Measurements from ENCODE around the gene RCOR2.

RCOR2 gene

DNA sequence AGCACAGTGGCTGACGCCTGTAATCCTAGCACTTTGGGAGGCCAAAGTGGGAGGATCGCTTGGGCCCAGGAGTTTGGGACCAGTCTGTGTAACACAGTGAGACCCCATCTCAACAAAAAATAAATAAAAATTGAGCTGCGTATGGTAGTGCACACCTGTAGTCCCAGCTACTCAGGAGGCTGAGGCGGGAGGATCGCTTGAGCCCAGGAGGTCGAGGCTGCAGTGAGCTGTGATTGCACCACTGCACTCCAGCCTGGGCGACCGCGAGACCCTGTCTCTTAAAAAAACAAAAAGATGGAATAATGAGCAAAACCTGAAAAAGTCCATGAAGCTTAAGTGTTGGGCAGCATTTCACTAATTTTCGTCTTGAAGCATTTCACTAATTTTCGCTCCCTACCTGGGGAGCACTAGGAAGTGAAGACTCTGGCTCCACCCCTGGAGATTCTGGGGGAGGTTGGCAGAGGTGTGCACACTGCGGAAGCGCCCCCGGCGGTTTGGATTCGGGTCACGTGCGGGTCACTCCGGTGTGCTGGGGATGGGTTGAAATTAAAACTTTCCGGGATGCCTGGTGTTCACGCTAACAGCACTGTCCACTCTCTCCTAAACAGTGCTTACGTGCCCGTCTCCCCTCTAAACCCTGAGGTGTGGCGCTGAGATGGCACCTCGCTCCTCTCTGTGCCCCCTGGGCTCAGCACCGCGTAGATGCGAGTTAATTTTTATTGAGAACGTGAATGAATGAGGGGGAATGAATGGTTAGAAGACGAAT lies 20.9 kb upstream of the RCOR2 start:
- Histone ChIP-seq H3K4me1 (ENCODE audit: insufficient read depth, poor library complexity, severe bottlenecking) (peaks cover 4% of the 10 kb centered on the region), H3K27me3 (ENCODE audit: insufficient read depth, poor library complexity, severe bottlenecking) (no peaks in the 10 kb centered on the region), H3K27ac (ENCODE audit: poor library complexity, severe bottlenecking) (peak overlapping the region; percentile 70), H3K9me3 (ENCODE audit: severe bottlenecking) (no peaks in the 10 kb centered on the region), H3K36me3 (ENCODE audit: low read depth) (0 out of 2 replicates have a peak, but pooled peaks cover 2% of the 10 kb centered on the region), H3K4me3 (ENCODE audit: severe bottlenecking) (peak overlapping the region; percentile 59)
- TF ChIP-seq, protein P1, sequence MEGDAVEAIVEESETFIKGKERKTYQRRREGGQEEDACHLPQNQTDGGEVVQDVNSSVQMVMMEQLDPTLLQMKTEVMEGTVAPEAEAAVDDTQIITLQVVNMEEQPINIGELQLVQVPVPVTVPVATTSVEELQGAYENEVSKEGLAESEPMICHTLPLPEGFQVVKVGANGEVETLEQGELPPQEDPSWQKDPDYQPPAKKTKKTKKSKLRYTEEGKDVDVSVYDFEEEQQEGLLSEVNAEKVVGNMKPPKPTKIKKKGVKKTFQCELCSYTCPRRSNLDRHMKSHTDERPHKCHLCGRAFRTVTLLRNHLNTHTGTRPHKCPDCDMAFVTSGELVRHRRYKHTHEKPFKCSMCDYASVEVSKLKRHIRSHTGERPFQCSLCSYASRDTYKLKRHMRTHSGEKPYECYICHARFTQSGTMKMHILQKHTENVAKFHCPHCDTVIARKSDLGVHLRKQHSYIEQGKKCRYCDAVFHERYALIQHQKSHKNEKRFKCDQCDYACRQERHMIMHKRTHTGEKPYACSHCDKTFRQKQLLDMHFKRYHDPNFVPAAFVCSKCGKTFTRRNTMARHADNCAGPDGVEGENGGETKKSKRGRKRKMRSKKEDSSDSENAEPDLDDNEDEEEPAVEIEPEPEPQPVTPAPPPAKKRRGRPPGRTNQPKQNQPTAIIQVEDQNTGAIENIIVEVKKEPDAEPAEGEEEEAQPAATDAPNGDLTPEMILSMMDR (IDR thresholded peaks at IDR 0.05; ENCODE audit: poor library complexity, severe bottlenecking), result no peak
- ATAC-seq (ENCODE audit: low read depth) (peak; percentile 33), DNase-seq (ENCODE audit: low spot score) (no peak)

DNA sequence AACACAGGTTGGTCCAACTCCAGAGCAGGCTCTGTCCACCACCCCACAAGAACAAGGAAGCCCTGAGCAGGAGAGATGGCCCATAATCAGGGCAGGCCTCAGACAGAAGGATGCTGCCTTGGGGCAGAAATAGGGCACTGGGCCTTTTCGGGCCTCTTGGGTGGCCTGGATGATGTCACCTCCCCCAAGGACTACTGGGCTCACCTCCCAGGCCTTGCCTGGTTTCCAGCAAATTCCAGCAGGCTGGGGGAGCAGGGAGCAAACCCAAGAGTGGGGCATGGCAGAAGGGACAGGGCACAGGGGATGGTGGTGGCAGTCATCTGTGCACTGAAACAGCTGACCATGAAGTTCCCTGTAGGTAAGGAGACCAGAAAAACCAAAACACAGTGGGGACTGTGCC lies 16.5 kb upstream of the RCOR2 start:
- Histone ChIP-seq H3K27ac (ENCODE audit: poor library complexity, severe bottlenecking) (no peak overlapping the region), H3K9me3 (ENCODE audit: severe bottlenecking) (no peaks in the 10 kb centered on the region), H3K4me1 (ENCODE audit: insufficient read depth, poor library complexity, severe bottlenecking) (peaks cover 4% of the 10 kb centered on the region), H3K27me3 (ENCODE audit: insufficient read depth, poor library complexity, severe bottlenecking) (no peaks in the 10 kb centered on the region), H3K4me3 (ENCODE audit: severe bottlenecking) (no peak overlapping the region), H3K36me3 (ENCODE audit: low read depth) (no peaks in the 10 kb centered on the region)
- TF ChIP-seq, protein P1 (IDR thresholded peaks at IDR 0.05; ENCODE audit: poor library complexity, severe bottlenecking), result no peak
- DNase-seq (ENCODE audit: low spot score) (no peak), ATAC-seq (ENCODE audit: low read depth) (no peak)

DNA sequence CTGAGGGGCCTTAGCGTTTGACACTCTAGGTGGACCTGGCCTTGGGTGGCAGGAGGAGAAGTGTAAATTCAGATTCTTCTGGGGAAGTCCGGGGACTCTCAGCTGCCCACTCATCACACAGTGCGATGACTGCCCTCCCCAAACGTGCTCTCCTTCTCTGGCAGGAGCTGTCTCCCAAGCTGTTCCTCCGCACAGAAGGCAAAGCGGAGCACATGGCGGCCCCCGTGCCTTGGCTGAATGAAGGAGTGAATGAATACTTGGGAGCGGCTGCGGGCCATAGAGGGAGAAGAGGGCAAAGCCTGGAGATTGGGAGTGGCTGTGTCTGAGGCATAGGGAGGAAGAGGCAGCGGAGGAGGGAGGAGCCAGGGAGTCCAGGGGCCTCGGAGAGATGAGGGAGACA lies 14.9 kb upstream of the RCOR2 start:
- H3K9me3 ChIP-seq (ENCODE audit: severe bottlenecking), result no peaks in the 10 kb centered on the region
- no peak overlapping the region for H3K27ac ChIP-seq (ENCODE audit: poor library complexity, severe bottlenecking)
- no peak overlapping the region for H3K4me3 ChIP-seq (ENCODE audit: severe bottlenecking)
- H3K27me3 ChIP-seq (ENCODE audit: insufficient read depth, poor library complexity, severe bottlenecking), result no peaks in the 10 kb centered on the region
- TF ChIP-seq, protein P1 (IDR thresholded peaks at IDR 0.05; ENCODE audit: poor library complexity, severe bottlenecking), result no peak
- ATAC-seq (ENCODE audit: low read depth) (no peak), DNase-seq (ENCODE audit: low spot score) (no peak)
- H3K4me1 ChIP-seq (ENCODE audit: insufficient read depth, poor library complexity, severe bottlenecking), result no peaks in the 10 kb centered on the region
- no peaks in the 10 kb centered on the region for H3K36me3 ChIP-seq (ENCODE audit: low read depth)

DNA sequence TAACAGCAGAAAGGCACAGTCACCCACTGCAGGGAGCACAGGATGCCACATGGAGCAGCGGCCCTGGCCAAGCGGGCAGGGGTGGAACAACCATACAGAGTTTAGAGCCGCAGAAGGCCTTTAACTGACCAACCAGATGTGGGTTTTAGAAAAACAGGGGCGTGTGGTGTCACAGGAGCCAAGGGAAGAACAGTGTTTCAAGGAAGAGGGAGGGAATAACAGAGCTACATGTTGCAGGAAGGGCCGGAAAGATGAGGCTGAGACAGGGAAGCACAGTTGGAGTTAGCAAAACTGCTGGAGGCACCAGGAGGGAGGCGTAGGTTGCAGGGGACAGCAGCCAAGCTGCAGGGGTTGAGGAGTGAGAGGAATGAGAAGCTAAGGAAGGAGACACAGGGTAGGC lies 14.1 kb upstream of the RCOR2 start:
- H3K9me3 ChIP-seq (ENCODE audit: severe bottlenecking), result no peaks in the 10 kb centered on the region
- TF ChIP-seq, protein P1 (IDR thresholded peaks at IDR 0.05; ENCODE audit: poor library complexity, severe bottlenecking), result no peak
- H3K36me3 ChIP-seq (ENCODE audit: low read depth), result no peaks in the 10 kb centered on the region
- no peaks in the 10 kb centered on the region for H3K4me1 ChIP-seq (ENCODE audit: insufficient read depth, poor library complexity, severe bottlenecking)
- no peaks in the 10 kb centered on the region for H3K27me3 ChIP-seq (ENCODE audit: insufficient read depth, poor library complexity, severe bottlenecking)
- H3K27ac ChIP-seq (ENCODE audit: poor library complexity, severe bottlenecking), result no peak overlapping the region
- no peak overlapping the region for H3K4me3 ChIP-seq (ENCODE audit: severe bottlenecking)
- ATAC-seq (ENCODE audit: low read depth) (no peak), DNase-seq (ENCODE audit: low spot score) (no peak)

DNA sequence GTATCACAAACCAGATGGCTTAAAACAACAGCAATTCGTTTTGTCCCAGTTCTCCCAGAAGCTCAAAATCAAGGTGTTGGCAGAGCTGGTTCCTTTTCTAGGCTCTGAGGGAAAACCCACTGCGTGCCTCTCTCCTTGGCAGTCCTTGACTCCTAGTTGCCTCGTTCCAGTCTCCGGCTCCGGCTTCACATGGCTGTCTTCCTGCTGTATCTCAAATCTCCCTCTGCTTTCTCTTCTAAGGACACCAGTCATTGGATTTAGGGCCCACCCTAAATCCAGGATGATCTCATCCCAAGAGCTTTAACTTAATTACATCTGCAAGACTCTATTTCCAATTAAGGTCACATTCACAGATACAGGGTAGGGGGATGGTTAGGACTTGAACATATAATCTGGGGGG lies 12.7 kb upstream of the RCOR2 start:
- Histone ChIP-seq H3K27ac (ENCODE audit: poor library complexity, severe bottlenecking) (no peak overlapping the region), H3K36me3 (ENCODE audit: low read depth) (no peaks in the 10 kb centered on the region), H3K9me3 (ENCODE audit: severe bottlenecking) (no peaks in the 10 kb centered on the region), H3K4me1 (ENCODE audit: insufficient read depth, poor library complexity, severe bottlenecking) (no peaks in the 10 kb centered on the region), H3K4me3 (ENCODE audit: severe bottlenecking) (no peak overlapping the region), H3K27me3 (ENCODE audit: insufficient read depth, poor library complexity, severe bottlenecking) (no peaks in the 10 kb centered on the region)
- no peak for DNase-seq (ENCODE audit: low spot score)
- TF ChIP-seq, protein P1 (IDR thresholded peaks at IDR 0.05; ENCODE audit: poor library complexity, severe bottlenecking), result no peak
- no peak for ATAC-seq (ENCODE audit: low read depth)
